Left renal cortex interstitium (tissue), 4 donors: ENCODE measurements around the gene MVB12B. TPM values are rescaled to one million over a fixed set of nuclear protein-coding genes. Genes with fewer than 3 reads are reported as not detected.
A peak's percentile ranks its signal among the peaks of the same experiment; 100 is the strongest.

ENCODE experiments used
- DNase-seq, 4 donors: peaks; one replicate each; pipeline ENCODE4 v3.0.0-alpha.2; 2013; ENCODE audit warnings: low read depth in 4 of 4, low spot score in 2 of 4, missing footprints in 1 of 4
- polyA plus RNA-seq, 4 donors: library from polyadenylated mRNA; unstranded; fragments of 120-200 nt; gene quantifications; one replicate each; pipeline ENCODE4 v1.2.1, GENCODE V29; 2013; ENCODE audit not compliant: insufficient read length in 4 of 4

The MVB12B gene
- polyA plus RNA-seq, 4 donors: 15.1 to 20.0 (median 19.3) TPM

GRCh38 chr9:126399789-126400188, 73.2 kb downstream of the MVB12B start:
- no peak for DNase-seq

GRCh38 chr9:126400571-126400970, 73.9 kb downstream of the MVB12B start:
- no peak for DNase-seq

DNA sequence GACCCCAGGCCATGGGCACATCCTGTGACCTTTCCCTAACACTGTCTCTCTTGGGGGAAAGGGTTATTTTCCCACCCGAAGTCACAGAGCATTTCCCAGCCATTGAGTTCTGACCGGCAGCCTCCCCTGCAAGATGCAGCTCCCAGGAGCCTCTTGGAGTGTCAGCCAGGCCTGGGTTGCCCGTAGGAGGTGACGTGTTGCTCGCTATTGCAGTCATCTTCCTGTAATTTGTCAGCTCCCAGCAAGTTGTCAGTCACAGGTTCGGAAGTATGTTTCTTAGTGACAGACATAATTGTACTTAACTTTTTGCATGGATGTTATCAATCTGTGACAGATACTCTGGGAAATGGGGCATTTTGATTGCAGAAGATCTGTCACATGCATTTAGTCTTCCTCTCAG, 74.5 kb downstream of the MVB12B start:
- DNase-seq: no peak

GRCh38 chr9:126401581-126401980, 75.0 kb downstream of the MVB12B start:
- no peak for DNase-seq

- no peak for DNase-seq
Measured at GRCh38 chr9:126403397-126403796, 76.8 kb downstream of the MVB12B start.

DNA sequence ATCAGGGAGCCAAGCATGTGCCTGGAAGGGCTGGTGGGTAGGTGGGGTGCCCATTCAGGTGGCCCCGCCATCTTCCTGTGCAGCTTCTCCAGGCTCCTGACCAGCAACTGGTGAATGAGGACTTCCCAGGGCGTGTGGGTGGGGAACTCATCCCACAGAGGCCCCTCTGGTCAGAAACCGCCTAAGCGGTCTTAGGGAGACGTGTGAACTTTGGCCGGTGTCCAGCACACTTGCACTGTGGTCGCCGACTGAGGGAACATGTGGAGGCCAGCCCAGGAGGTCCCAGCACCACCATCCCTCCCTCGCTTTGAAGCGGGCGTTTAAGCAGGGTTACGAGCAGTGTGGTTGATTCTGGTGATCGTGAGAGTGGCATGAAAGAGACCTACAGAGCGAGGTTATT, 77.8 kb downstream of the MVB12B start:
- DNase-seq: no peak

GRCh38 chr9:126406075-126406667, 79.5 kb downstream of the MVB12B start:
- DNase-seq: peak in 1 of 4 donors; percentile 24

GRCh38 chr9:126407114-126407870, 80.7 kb downstream of the MVB12B start:
- no peak for DNase-seq

GRCh38 chr9:126408004-126408403, 81.4 kb downstream of the MVB12B start:
- no peak for DNase-seq

GRCh38 chr9:126410229-126410628, 83.6 kb downstream of the MVB12B start:
- no peak for DNase-seq

- DNase-seq: no peak
Measured at GRCh38 chr9:126411225-126411947, 84.8 kb downstream of the MVB12B start.

DNA sequence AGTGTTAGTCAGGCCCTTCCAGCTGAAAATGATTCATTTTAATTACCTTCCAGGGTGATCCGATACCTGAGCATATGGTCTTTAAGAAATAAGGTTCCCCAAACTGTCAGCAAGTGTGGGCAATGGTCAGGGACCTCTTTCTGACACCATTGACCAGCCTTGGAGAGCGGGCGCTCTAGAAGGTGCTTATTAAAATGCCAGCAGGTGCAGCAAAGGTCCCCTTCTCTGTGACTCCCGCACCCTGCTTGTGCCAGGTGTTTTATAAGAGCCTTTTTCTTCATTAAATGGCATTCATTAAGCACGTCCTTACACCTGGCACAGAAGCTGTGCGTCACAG, 85.3 kb downstream of the MVB12B start:
- DNase-seq: no peak

DNA sequence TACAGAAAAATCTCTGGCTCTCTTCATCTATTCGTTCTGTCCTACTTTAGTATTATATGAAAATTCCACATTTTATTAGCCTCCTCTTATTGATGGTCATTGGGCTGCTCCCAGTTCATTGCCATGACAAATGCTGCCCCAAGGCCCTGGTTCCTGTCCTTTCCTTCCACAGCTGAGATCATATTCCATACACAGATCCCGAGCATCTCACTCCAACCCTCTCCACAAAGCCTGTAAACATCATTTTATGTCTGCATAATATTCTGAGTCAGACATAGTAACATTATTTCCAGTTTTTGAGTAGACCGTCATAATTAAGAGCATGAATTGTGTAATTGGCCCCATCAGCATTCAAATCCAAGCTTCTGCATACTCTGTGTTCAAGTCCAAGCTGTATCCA, 86.3 kb downstream of the MVB12B start:
- no peak for DNase-seq

DNA sequence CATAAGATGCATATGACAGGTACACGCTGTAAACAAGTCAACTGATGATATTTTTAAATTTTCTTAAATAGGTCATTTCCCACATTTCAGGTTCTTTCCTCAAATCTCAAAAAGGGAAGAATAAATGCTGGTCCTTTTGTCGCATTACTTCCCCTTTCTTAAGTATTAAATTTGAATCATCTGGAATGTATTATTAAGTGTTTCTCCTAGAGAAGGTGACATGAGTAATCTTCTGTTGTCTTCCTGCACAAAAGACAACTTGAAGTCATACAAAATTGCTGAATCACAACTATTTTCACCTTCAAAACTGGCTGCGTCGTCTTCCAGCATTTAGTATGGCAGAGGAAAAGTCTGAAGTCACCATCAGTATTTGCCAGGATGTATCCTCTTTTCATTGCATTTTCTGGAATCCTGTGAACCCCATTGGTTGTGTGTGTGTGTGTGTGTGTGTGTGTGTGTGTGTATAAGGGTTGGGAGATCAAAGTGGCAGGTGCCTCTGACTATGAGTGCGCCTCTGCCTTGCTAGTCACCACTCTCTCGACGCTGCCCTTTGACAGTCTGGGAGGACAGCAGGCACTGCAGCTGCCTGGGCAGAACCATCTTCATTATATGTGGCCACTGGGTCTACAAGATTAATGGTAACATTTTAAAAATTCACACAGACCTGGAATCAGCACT, 86.9 kb downstream of the MVB12B start:
- no peak for DNase-seq

DNA sequence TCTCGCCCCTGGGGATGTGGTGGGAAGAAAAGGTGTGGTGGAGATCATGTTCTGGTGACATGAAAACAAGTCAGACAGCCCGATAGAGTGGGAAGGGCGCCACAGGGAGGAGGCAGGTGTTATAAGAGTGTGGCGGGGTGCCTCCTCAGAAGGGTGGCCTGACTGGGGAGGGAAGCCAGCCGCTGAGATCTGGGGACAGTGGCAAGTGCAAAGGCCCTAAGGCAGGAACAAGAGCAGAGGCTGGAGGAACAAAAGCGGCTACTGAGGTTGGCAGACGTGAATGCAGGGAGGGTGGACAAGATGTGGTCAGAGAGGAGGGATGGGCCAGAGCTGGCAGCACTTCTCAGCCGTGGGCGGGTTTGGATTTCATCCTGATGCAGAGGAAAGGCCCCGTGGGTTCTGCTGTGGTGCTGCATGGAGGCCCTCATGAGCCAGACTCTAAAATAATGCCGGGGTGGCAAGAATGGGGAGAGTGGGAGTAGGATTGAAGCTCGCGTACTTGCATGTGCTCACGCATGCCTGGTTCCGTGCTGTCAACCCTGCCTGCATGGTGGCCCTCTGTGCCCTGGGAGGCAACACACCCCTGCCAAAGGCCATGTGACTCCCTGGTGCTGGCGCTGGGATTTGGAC, 89.2 kb downstream of the MVB12B start:
- DNase-seq: no peak

DNA sequence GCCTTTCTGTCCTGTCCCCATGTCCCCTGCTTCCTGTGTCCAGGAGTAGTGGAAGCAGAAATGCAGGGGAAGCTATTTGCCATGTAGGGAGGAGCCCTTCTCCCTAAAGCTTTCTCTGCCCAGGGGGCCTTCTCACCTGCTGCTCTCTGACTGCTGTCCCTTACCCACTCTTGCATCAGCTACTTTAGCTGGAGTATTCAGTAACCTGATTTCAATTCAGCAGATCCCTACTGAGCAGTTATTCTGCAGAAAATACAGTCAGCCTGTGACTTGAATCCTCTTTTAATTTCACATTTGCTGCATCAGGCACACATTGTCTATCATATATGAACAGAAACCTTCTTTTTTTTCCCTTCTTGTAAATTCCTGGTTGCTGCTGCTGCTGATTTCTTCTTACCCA, 90.4 kb downstream of the MVB12B start:
- DNase-seq: no peak

DNA sequence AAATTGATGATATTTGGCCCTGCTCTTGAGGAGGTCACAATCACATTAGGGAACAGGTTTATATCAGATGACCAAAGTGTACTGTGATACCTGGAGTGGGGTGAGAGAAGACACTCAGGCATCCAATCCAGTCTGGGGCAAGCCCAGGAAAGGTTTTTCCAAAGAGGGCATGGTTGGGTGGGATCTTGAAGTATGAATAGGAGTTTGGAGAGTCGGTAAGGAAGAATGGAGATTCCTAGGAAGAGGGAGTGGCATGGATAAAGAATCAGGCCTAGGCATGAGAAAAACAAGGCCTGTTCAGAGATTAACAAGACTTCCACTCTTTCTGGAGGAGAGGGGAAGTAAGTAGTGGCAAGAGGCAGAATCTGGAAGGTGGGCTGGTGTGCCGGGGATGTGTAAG, 91.1 kb downstream of the MVB12B start:
- no peak for DNase-seq

DNA sequence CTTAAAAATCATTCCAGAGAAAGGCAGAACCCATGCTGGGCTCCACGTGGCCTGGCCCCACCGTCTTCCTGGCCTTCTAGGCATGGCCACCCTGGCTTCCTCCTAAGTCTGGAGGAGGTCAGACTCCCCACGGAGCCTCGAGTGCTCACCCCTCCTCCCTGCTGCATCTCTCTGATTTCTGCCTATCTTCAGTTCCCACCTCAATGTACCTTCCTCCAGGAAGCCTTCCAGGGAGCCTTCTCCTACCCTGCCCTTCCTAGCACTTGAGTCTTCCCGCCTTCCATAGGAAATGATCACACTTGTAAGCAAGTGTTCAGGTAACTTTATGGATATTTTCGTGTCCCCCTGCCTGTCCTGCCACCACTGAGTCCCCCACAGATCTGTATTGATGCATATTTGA, 92.0 kb downstream of the MVB12B start:
- DNase-seq: no peak

- no peak for DNase-seq
Measured at GRCh38 chr9:126419475-126419874, 92.8 kb downstream of the MVB12B start.

GRCh38 chr9:126420135-126420534, 93.5 kb downstream of the MVB12B start:
- DNase-seq: no peak
